Loucy (cell line): ENCODE measurements around the gene ZNF536.

ENCODE experiments used
- H2AFZ ChIP-seq: fragments of 200-600 bp; sonication (generic); 2 replicates; pipeline ENCODE4 v1.6.0; 2016; ENCODE audit warnings: antibody characterized with exemption, mild to moderate bottlenecking, low read length, moderate library complexity
- H3F3A ChIP-seq: fragments of 200-600 bp; 2 replicates; pipeline ENCODE4 v1.6.0; 2016; ENCODE audit warnings: antibody characterized with exemption, low read depth, mild to moderate bottlenecking
- H3K27me3 ChIP-seq: fragments of 200-600 bp; sonication (generic); 2 replicates; pipeline ENCODE4 v1.6.1; 2014; ENCODE audit warnings: low read length, mild to moderate bottlenecking; ENCODE audit not compliant: insufficient read depth, poor library complexity, severe bottlenecking
- H3K36me3 ChIP-seq: fragments of 200-600 bp; sonication (generic); 2 replicates; pipeline ENCODE4 v1.6.1; 2016; ENCODE audit warnings: low read length; ENCODE audit not compliant: insufficient read depth
- H3K4me1 ChIP-seq: fragments of 200-600 bp; sonication (generic); 2 replicates; pipeline ENCODE4 v1.5.1; 2014; ENCODE audit warnings: low read length, mild to moderate bottlenecking; ENCODE audit not compliant: insufficient read depth, poor library complexity, severe bottlenecking
- H3K4me2 ChIP-seq: fragments of 200-600 bp; sonication (generic); 2 replicates; pipeline ENCODE4 v1.6.0; 2014; ENCODE audit warnings: antibody characterized with exemption, low read length, low read depth, mild to moderate bottlenecking; ENCODE audit not compliant: poor library complexity, severe bottlenecking
- H3K4me3 ChIP-seq: fragments of 200-600 bp; sonication (generic); 2 replicates; pipeline ENCODE4 v1.5.1; 2014; ENCODE audit warnings: low read length, mild to moderate bottlenecking, mixed read lengths; ENCODE audit not compliant: poor library complexity, severe bottlenecking
- H3K79me2 ChIP-seq: fragments of 200-600 bp; sonication (generic); 2 replicates; pipeline ENCODE4 v1.6.1; 2014; ENCODE audit warnings: low read length; ENCODE audit not compliant: insufficient read depth
- H3K9ac ChIP-seq: fragments of 200-600 bp; sonication (generic); 2 replicates; pipeline ENCODE4 v1.6.0; 2014; ENCODE audit warnings: mild to moderate bottlenecking, low read depth, low read length, moderate library complexity; ENCODE audit not compliant: poor library complexity, severe bottlenecking
- H3K9me2 ChIP-seq: fragments of 200-600 bp; sonication (generic); replicated peaks from 2 replicates; pipeline ENCODE4 v1.6.1; 2016; ENCODE audit warnings: low read depth, low read length, mixed read lengths
- H3K9me3 ChIP-seq: fragments of 200-600 bp; sonication (generic); 2 replicates; pipeline ENCODE4 v1.6.1; 2014; ENCODE audit warnings: mild to moderate bottlenecking, antibody characterized with exemption, low read length, low read depth; ENCODE audit not compliant: insufficient read depth
- H4K20me1 ChIP-seq: fragments of 200-600 bp; sonication (generic); 2 replicates; pipeline ENCODE4 v1.6.0; 2014; ENCODE audit warnings: antibody characterized with exemption, low read length, mild to moderate bottlenecking; ENCODE audit not compliant: insufficient read depth, poor library complexity, severe bottlenecking
- EZH2phosphoT487 ChIP-seq: fragments of 200-600 bp; IDR thresholded peaks from 2 replicates; pipeline ENCODE4 v1.6.1; 2018; ENCODE audit warnings: antibody characterized with exemption, mild to moderate bottlenecking, moderate library complexity, borderline replicate concordance
- TF ChIP-seq, protein P1 (sequence below): fragments of 200-600 bp; sonication (generic); conservative IDR thresholded peaks from 2 replicates; pipeline ENCODE4 v1.5.1; 2014; ENCODE audit warnings: mild to moderate bottlenecking, antibody characterized with exemption, low read length

ZNF536 gene

DNA sequence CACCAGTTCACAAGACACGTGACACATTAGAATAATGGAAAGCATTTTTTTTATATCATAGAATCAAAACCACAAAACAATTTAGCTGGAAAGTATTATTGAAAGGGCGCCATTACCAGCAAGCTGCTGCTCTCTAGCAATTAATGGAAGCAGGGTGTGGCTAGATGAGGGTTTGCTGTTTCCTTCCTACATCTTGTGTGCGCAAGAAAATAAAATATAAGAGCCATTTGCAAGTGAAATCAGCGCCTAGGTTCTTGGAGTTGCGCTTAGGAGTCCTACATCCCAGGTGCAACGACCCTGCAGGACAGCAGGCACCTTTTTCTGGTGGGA is 140.9 kb downstream of the ZNF536 start:
- Histone ChIP-seq H4K20me1 (no peaks in the 10 kb centered on the region), H3K4me3 (no peak overlapping the region), H3K4me2 (no peak overlapping the region), H3F3A (no peaks in the 10 kb centered on the region), H3K9me2 (no peaks in the 10 kb centered on the region), H3K79me2 (no peaks in the 10 kb centered on the region), H2AFZ (no peak overlapping the region), H3K4me1 (no peaks in the 10 kb centered on the region), H3K9me3 (peaks cover 5% of the 10 kb centered on the region; the same call in 1 of the 2 replicates), H3K36me3 (no peaks in the 10 kb centered on the region), H3K9ac (no peak overlapping the region), H3K27me3 (no peaks in the 10 kb centered on the region)
- TF ChIP-seq, protein P1, sequence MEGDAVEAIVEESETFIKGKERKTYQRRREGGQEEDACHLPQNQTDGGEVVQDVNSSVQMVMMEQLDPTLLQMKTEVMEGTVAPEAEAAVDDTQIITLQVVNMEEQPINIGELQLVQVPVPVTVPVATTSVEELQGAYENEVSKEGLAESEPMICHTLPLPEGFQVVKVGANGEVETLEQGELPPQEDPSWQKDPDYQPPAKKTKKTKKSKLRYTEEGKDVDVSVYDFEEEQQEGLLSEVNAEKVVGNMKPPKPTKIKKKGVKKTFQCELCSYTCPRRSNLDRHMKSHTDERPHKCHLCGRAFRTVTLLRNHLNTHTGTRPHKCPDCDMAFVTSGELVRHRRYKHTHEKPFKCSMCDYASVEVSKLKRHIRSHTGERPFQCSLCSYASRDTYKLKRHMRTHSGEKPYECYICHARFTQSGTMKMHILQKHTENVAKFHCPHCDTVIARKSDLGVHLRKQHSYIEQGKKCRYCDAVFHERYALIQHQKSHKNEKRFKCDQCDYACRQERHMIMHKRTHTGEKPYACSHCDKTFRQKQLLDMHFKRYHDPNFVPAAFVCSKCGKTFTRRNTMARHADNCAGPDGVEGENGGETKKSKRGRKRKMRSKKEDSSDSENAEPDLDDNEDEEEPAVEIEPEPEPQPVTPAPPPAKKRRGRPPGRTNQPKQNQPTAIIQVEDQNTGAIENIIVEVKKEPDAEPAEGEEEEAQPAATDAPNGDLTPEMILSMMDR: no peak
- TF ChIP-seq EZH2phosphoT487: no peak

DNA sequence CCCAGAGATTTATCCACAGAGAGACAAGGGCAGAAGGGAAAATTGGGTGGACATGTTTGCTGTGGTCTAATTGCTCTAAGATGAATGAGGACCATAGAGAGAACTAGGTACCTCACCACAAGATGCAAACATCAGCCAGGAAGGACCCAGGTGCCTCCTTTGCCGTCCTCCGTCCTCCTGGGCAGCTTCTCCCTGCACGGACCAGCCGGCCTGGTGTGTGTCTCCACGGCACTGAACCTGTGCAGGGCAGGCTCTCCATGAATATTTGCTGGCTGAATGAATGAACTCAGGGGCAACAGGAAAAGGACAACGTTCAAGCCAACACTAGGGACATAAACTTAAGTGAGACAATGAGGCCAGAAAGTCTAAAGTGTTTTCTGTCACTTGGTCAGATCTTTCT is 143.9 kb downstream of the ZNF536 start:
- peaks cover 10% of the 10 kb centered on the region; the same call in 1 of the 2 replicates for H3K9me3 ChIP-seq
- no peak for TF ChIP-seq EZH2phosphoT487
- TF ChIP-seq, protein P1: no peak
- no peak overlapping the region for H3K4me2 ChIP-seq
- no peaks in the 10 kb centered on the region for H3K36me3 ChIP-seq
- H3K4me3 ChIP-seq: no peak overlapping the region
- no peaks in the 10 kb centered on the region for H4K20me1 ChIP-seq
- no peaks in the 10 kb centered on the region for H3K9me2 ChIP-seq
- H3K27me3 ChIP-seq: no peaks in the 10 kb centered on the region
- no peaks in the 10 kb centered on the region for H3K4me1 ChIP-seq
- H3K9ac ChIP-seq: no peak overlapping the region
- no peaks in the 10 kb centered on the region for H3K79me2 ChIP-seq
- H3F3A ChIP-seq: no peaks in the 10 kb centered on the region
- no peak overlapping the region for H2AFZ ChIP-seq

DNA sequence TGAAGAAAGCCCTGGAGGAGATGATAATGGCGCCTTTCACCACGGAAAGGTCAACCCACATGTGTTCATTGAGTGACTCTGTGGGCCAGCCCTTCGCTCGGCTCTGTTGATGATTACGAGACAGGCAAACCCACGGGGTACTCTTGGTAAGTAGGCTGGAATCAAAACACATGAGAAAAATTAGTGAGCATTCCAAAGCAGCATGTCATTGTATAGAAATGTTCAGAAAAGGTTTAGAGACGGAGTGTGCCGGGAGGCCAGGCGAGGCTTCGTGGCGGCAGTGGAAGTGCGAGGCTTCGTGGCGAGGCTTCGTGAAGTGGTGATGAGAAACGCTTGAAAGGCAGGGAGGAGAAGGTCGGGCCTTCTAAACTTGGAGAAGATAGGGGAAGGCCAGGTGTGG is 144.3 kb downstream of the ZNF536 start:
- Histone ChIP-seq H3K9me2 (no peaks in the 10 kb centered on the region), H3K27me3 (no peaks in the 10 kb centered on the region), H3K9me3 (peaks cover 10% of the 10 kb centered on the region; the same call in 1 of the 2 replicates), H3K36me3 (no peaks in the 10 kb centered on the region), H3F3A (no peaks in the 10 kb centered on the region), H3K9ac (no peak overlapping the region), H3K4me1 (no peaks in the 10 kb centered on the region), H2AFZ (no peak overlapping the region), H3K4me2 (no peak overlapping the region), H4K20me1 (no peaks in the 10 kb centered on the region), H3K79me2 (no peaks in the 10 kb centered on the region), H3K4me3 (no peak overlapping the region)
- TF ChIP-seq, protein P1: no peak
- TF ChIP-seq EZH2phosphoT487: no peak
